Measurements from ENCODE around the gene CUL7.
"Not testable (repeated sequence)": the region's sequence is repeated elsewhere in the genome, so short reads cannot be mapped to it uniquely, and the experiment has no call there.

The CUL7 gene

DNA sequence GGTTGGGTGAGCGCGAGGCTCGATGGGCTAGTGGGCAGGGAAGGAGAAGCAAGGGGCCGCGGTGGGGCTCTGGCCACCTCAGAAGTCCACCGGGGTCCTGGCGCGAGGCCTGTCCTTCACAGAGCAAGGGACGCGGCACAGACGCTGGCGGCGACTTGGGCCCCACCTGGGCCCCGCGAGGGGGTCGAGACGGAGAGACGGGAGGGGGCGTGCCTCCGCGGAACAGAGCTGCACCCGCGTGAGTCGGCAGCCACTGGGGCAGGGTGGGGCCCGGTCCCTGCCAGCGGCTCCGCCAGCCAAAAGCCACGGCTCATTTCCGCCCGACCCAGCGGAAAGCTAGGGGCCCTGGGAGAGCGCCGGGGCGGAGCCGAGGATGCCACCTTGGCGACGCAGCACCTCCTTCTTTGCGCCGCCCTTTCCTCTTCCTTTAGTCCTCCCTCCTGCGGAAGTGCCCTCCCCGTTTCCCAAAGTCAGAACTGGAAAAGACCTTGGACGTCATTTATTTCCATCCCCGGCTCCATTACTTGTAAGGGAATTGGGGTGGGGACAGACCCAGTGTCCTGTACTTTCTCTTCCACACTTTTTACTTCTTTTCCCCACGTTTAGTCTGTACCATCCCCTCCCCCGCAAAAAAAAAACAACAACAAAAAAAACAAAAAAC, at the start of gene CUL7:
TSS of gene CUL7 (minus strand) at position 307 of the 661 bp plus-strand sequence. CDS start 1,063 bp downstream, outside the sequence.
- peak; percentile 91 for DNase-seq

DNA sequence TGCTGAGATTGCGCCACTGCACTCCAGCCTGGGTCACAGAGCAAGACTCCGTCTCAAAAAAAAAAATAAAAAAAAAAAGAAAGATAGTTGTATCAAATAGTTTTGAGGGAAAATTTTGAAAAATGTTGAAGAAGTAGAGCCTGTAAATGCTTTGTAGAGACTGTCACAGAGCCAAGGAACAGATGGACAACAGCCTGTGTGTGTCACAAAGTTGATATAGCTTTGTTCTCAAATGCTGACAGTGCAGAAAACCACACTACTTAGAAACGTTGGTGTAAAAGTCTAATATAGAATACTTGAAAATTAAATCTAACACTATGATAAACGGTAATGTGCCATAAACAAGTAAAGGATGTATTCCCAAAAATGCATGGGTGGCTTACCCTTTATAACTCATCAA, 47.8 kb upstream of the CUL7 start:
- DNase-seq: no peak

DNA sequence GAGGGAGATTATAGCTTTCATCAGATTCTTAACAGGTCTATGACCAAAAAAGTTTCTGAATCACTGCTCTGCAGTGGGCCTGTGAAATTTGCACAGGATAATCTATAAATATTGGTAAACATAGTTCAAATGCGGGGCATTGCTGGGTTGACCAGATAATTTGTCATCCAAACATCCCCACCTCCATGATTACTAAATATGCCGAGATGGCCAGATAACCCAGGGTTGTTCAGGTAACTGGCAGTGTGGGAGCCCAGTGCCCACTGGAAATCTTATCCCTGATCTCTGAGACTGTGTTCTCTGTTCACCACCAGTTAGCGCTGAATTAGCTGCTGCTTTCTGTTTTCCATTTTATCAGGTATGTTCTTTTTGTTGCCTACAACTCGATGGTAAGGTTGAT, 43.9 kb upstream of the CUL7 start:
- no peak for DNase-seq

DNA sequence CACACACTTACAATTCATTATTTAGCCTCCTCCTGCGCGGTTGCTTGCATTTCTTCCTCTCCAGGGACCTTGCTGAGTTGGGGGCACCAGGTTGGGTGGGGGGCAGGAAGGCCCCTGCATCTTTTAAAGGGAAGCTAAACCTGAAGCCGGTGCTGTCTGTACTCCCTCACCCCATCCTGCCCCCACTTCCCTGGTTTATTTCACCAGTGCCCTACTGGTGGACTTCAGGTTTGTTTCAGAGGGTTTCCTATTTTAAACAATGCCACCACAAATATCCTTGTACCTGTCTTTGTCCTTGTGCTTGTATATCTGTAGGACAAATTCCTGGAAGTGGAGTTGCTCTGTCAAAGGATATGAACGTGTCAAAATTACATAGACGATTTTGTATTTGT, 43.4 kb upstream of the CUL7 start:
- no peak for DNase-seq

DNA sequence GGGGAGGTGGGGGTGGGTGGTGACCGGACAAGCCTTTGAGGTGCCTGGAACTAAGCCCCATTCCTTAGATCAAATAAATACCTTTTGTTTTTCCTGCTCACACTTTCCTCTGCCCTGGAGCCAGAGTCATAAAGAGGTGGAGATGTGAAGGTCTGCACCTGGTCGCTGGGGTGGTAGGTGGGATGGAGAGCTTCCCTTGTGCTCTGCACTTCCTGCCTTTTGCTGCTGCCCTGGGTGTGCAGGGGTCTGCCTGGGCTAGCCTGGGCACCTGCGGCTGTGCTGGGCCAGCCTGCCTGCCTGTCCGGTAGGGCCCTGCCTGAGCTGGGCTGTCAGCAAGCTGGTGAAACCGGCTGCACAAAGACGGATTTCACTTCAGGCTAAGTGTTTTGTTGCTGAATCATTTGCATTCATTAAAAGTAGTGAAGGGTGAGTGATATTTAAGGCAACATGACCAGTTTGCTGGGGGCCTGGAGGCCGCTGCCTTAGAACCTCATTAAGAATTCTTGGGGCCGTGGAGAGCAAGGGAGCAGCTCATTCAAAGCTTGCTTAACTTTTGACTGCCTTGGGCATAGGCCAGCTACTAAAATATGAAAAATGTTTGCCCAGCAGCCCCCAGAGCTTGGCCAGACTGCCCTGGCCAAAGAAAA, 42.9 kb upstream of the CUL7 start:
- DNase-seq: no peak

DNA sequence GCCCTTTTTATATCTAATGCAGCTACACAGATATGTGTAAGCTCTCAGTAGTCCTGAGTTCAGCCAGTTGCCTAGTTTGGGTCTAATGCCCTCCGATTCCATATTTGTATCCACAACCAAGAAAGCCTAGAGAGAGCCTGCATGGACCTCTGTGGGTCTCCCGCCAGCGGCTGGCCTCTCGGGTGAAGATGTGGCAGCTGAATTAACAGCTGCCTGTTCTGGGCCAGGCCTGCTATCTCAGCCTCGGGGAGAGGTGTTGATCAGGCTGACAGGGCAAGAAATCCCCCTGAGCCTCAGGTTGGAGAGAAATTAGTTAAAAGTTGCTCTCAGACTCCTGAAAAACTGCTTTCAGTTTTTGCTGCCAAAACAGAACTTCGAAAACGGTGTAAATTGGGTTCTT, 42.3 kb upstream of the CUL7 start:
- no peak for DNase-seq

DNA sequence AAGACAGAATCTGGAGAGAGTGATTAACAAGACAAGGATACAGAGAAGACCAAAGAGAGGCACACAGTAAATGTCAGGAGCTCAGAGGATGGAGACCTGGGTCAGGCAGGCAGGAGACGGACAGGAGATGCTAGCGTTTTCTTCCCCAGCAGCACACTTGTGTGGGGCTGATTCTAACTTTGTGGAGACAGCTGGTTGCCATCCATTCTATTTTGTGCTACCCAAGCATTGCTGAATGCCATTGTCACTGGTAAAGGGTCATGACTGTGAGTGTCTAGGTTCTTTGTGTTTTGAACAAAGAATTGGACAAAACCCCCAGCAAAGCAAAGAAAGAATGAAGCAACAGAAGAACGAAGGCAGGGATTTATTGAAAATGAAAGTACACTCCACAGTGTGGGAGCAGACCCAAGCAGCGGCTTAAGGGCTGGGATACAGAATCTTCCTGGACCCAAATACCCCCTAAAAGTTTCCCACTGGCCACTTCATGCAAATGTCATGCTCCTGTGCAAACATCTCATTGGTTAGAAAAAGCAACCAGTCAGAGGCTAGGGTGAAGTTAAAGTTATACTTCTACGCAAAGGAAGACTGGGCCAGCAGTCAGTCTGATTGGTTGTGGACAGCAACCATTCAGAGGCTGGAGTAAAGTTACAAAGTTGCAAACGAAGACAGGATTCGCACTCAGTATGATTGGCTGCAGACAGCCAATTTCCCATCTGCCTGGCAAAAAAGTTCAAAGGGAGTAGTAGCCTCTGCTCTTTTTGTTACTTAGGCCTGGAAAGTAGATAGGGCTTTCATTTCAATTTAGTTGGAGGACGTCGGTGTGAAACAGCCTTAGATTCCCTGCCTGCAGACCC, 40.0 kb upstream of the CUL7 start:
- DNase-seq: no peak

DNA sequence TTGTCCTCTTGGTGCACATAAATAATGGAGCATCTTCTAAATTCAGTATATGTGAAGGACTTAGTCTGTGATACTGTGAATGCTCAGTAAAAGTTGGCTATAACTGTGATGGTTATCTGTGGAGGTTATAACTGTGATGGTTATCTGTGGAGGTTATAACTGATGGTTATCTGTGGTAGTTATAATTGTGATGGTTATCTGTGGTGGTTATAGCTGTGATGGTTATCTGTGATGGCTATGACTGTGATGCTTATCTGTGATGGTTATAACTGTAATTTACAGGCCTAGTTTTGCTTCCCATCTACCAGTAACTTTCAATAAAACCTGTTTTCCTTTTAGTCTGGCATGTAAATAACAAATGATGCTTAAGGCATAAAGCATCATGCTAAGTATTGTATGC, 39.0 kb upstream of the CUL7 start:
- DNase-seq: no peak

DNA sequence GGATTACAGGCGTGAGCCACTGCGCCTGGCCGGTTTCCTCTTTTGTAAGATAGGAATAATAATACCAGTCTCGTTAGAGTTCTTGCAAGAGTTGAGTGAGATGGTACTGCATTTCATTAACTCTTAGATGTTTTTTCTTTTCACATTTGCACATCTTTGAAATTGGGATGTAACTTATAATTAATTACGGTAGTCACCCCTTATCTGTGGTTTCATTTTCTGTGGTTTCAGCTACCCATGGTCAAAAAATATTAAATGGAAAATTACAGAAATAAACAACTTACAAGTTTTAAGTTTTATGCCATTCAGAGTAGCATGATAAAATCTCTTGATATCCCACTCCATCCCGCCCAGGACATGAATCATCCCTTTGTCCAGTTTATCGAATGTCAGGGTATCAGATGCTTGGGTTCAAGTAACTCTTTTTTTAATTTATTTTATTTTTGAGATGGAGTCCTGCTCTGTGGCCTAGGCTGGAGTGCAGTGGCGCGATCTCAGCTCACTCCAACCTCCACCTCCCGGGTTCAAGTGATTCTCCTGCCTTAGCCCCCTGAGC, 37.9 kb upstream of the CUL7 start:
- DNase-seq: no peak

DNA sequence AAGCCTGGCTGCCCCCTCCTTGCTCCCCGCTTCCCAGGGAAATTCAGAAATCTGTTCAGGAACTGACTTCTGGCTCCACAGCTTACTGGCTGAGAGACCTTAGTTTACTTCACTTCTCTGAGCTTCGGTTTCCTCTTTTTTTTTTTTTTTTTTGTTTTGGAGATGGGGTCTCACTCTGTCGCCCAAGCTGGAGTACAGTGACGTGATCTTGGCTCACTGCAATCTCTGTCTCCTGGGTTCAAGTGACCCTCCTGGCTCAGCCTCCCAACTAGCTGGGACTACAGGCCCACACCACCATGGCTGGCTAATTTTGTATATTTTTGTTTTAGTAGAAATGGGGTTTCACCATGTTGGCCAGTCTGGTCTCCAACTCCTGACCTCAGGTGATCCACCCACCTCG, 37.4 kb upstream of the CUL7 start:
- DNase-seq: no peak

DNA sequence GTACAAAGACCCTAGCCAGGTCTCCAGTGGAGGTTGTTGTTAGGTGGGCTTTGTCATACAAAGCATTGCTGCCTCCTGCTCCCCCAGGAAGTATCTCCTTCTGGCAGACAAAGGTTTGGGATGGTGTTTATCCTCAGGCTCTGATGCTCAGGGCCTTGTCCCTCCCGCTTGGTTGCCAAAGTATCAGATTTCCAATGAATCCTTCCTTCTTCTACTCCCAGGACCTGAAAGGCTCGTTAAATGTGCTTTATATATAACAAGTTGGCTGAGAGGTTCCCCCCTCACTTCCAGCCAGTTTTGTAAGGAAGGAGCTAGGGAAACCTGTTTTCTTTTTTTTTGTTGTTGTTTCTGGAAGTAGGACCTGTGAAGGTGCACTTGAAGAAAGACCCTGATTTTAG, 36.9 kb upstream of the CUL7 start:
- peak; percentile 48 for DNase-seq

DNA sequence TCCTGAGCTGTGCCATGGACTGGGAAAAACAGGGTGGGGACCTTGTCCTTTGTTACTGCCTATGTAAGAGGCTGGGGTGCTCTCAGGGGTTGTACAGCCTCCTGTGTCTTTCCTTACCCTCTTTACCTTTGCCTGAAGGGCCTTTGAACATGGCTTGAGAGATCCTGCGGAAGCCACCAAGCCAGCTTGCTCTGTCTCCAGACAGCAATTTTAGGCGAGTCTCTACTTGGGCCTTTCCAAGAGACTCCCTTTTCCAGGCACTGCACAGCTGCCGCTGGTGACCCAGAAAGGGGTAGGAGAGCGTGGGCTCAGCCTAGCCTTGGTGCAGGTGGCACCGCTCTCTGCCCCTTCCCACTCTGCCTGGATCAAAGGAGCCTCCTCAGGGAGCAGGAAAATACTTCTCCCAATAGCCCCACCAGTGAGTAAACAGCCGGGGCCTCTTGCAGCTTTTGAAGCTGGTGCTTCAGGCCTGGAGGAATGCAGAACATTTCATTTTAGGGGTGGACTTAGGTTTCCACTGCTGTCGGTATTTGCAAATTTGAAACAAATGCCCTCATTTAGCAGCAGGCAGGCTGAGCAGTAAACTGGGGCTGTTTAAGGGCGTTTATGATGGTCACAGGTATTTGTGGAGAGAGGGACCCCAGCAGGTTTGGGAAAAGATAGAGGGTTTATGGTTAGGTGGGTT, 36.4 kb upstream of the CUL7 start:
- no peak for DNase-seq

DNA sequence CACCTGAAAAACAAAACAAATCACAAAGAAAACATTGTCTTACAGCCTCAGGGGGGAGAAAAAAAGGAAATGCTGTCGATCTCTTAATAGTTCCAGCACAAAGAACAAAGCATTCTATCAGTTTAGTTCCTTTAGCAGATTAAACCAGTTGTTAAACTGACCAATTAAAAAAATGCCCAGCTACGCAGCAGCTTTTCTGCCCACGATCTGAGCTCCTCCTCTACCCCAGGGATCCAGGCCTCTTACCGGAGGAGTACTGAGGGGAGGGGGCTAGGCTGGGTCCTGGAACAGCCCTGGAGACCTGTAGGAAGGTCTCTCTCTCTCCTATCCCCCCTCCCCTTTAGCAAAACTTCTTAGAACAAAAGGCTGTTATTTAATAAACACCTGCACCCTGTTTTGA, 35.8 kb upstream of the CUL7 start:
- no peak for DNase-seq

DNA sequence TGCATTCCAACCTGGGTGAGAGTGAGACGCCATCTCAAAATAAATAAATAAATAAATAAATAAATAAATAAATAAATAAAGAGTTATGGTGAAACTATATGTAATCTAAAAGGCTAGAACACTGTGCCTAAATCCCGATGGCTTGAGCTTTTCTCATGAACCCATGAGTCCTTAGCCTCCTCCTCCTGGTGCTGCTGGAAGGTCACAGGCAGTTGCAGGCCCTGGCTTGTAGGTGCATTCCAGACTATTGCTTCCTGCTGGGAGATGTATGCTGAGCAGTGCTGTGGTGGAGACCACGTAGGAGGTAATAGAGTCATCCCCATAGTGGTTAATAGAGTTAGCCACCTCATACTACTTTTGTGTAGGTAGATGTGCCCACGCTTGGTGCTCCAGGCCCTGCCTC, 35.0 kb upstream of the CUL7 start:
- DNase-seq: no peak

DNA sequence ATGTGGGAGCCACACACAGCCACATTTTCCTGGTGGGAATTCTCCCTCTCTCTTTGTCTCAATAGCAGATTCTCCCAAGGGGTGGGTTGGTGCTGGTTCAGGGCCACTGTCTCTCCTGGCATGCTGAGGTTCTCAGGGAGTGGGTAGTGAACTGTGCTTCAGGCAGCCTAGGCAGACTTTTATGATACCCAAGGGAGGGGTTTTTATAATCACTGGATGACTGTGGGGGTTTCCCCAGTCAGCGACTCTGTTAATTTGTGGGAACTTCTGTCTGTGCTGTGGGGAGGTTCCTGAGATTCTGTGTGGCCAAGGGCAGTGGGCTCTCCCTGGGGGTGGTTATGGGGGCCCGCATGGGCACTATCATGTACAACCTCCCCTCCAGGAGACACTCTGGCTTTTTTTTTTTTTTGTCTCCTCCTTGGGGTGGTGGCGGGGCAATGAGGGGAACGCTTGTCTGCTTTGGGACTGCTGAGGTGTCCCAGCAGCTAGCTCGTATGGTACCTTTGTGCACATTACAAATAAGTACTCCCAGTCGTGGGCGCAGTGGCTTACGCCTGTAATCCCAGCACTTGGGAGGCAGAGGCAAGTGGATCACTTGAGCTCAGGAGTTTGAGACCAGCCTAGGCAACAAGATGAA, 32.5 kb upstream of the CUL7 start:
- no peak for DNase-seq

DNA sequence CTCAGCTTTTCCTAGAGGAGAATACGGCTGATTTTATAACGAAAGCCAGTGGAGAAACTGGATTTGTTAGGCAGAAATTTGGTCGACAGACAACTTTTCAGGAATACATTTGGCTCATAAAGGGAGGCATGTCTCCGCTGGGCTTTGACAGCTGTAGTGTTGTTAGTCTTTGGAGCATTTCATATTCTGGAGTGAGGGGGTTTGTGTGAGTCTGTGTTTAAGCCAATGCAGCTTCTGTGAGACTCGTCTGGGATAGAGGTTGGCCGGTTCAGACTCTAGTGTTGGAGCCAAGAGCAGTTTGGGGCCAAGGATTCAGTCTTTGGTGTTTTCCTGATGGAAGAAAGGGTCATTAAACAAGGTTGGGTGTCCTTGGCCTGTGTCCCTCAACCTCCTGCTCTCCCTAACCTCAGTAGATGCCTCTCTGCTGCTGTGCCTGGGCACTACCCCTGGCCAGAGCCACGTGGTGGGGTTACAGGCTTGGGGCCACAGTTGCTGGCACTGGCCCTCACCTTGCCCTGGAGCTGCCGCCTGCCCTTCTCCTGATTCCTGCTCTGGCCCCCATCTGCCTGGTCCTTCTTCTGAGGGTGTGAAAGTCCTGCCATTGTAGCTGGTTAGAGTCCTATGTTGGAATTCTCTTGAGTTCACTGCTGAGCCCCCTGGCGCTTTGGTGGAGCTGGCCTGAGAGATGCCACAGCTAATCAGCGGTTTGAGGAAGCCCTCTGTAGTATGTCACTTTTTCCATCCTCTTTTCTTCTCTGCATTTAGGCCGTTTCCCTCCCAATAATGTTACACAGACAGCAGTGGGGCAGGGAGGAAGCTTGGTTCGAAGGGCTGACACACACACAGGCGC, 29.4 kb upstream of the CUL7 start:
- DNase-seq: no peak

DNA sequence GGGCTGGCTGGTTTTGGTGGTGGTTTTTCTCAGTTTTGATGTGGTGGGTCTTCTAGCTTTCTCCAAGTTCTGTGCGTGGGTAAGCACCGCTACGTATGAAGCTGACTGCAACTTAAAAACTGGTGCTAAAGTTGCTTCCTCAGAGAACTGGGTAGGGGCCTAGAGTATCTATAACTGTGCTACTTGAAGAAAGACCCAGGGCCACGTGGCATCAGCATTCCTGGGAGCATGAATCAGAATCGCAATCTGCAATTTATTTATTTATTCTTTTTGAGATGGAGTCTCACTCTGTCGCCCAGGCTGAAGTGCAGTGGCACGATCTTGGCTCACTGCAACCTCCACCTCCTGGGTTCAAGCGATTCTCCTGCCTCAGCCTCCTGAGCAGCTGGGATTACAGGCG, 28.3 kb upstream of the CUL7 start:
- DNase-seq: not testable (repeated sequence)

DNA sequence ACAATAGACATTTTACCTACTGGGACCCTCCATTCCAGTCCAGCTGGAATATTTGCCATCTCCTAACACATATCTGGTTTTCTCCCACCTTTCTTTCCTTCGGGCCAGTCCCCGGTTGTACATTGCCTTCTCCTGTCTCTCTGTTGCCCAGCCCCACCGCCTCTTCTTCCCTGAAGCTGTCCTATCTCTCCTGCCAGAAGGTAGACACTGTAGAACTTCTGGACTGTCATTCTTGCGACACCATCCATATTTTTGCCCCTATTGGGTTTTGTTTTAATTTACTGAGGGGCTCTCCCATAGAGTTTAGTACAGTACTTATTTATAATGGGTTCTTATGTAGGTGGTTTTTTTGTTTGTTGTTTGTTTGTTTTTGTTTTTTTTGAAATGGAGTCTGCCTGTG, 27.4 kb upstream of the CUL7 start:
- no peak for DNase-seq

DNA sequence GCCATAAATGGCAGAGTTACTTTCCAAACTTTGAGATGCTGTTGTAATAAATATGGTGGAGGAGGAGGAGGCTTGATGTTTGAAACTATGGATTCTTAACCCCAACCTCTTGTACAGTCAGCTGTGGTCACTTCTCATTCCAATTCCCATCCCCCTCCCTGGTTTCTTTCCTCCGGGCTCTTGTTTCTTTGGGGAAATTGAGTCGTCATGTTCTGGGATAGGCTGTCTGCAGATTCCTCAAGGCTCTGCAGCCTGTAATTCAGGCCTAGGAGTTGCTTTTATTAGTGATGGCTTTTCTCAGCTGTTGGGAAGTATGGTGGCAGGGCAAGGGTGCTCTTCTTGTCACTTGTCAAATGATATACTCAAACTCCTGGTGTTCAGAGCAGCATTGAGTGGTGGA, 25.0 kb upstream of the CUL7 start:
- DNase-seq: no peak

DNA sequence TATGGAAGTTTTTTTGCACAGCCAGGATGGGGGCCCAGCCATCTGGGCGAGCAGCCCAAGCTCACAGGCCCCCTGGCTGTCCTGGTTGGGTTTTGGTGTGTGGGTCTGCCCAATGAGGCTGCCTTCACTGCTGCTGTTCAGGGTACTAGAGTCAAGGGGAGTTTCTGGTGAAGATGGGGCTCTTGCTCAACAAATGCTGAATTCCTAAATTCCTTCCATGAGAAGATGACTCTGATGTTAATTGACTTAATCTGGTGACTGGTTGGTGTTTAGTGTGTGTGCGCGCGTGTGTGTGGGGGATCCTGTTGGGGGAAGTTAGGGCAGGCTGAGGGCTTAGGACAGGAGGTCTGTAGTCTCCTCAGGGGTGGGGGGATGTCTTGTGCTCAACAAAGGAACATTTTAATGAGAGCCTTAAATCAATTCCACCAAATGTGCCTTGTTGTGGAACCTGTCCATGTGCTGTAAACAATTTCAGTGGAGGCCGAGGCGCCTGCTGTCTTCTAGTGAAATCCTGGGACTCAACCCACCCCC, 24.4 kb upstream of the CUL7 start:
- DNase-seq: no peak

DNA sequence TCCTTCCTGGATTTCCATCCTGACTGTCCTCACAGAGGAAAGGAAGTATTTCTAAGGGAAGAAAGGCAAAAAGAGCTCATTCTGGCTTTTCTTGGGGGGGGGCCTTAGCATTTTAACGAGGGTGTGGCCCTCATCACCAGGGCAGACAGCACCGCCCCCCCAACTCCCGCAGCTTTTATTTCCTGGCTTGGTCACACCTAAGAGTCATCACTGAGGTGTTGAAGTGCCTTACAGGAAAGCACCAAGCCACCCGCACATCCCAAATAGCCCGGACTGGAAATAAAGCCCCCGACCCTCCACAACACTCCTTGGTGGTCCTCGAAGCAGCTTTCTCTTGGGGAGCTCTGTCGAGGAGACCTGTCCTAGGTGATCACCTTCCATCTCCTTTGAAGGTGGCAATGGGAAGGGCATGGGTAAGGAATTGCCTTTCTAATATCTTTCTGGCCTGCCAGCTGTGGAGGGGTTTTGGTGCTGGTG, 23.7 kb upstream of the CUL7 start:
- no peak for DNase-seq
